Fibroblast of lung (primary cell): ENCODE results near the gene SPATA20. TPM values are rescaled to one million over a fixed set of nuclear protein-coding genes. Genes with fewer than 3 reads are reported as not detected.

ENCODE experiments used
- DNase-seq, 2 donors: peaks; one replicate each; pipeline versions ENCODE4 v3.0.0 to v3.0.0-alpha.2; 2010; ENCODE audit warnings: low read depth in 2 of 2
- H2AFZ ChIP-seq: 2 replicates; pipeline ENCODE4 v1.5.1; 2012; ENCODE audit warnings: low read length, control low read depth, inconsistent platforms
- H3K27ac ChIP-seq: 2 replicates; pipeline ENCODE4 v1.5.1; 2011; ENCODE audit warnings: low read length, control low read depth; ENCODE audit not compliant: insufficient read depth
- H3K27me3 ChIP-seq: 2 replicates; pipeline ENCODE4 v1.5.1; 2011; ENCODE audit warnings: mild to moderate bottlenecking, low read length; ENCODE audit not compliant: control insufficient read depth, insufficient read depth
- H3K36me3 ChIP-seq: 2 replicates; pipeline ENCODE4 v1.5.1; 2011; ENCODE audit warnings: low read length; ENCODE audit not compliant: control insufficient read depth, insufficient read depth
- H3K4me1 ChIP-seq: 2 replicates; pipeline ENCODE4 v1.5.1; 2011; ENCODE audit warnings: low read length; ENCODE audit not compliant: control insufficient read depth, insufficient read depth; ENCODE audit errors: extremely low read depth
- H3K4me2 ChIP-seq: 2 replicates; pipeline ENCODE4 v1.5.1; 2011; ENCODE audit warnings: low read length, control low read depth; ENCODE audit not compliant: insufficient read depth; ENCODE audit errors: extremely low read depth
- H3K4me3 ChIP-seq, 4 experiments: fragments of 200-600 bp in 1 of 4; sonication (generic) in 1 of 4; replicated peaks in 1 of 4; 2 replicates each; pipeline ENCODE4 v1.5.1; 2011 to 2016; ENCODE audit warnings: low read length in 4 of 4, low read depth in 3 of 4, mild to moderate bottlenecking in 3 of 4, control low read depth in 2 of 4, inconsistent platforms in 1 of 4, mixed read lengths in 1 of 4; ENCODE audit not compliant: insufficient read depth in 1 of 4; ENCODE audit errors: control extremely low read depth in 1 of 4
- H3K79me2 ChIP-seq: 2 replicates; pipeline ENCODE4 v1.5.1; 2012; ENCODE audit warnings: mild to moderate bottlenecking, low read length, inconsistent platforms; ENCODE audit not compliant: control insufficient read depth, insufficient read depth
- H3K9ac ChIP-seq: 2 replicates; pipeline ENCODE4 v1.5.1; 2011; ENCODE audit warnings: mild to moderate bottlenecking, low read length, control low read depth; ENCODE audit not compliant: insufficient read depth
- H3K9me3 ChIP-seq: 2 replicates; pipeline ENCODE4 v1.5.1; 2012; ENCODE audit warnings: low read depth, low read length; ENCODE audit not compliant: control insufficient read depth, insufficient read depth
- H4K20me1 ChIP-seq: 2 replicates; pipeline ENCODE4 v1.5.1; 2011; ENCODE audit warnings: low read length; ENCODE audit not compliant: control insufficient read depth, insufficient read depth; ENCODE audit errors: extremely low read depth
- CTCF ChIP-seq, 2 donors: IDR thresholded peaks in 1 of 2; conservative IDR thresholded peaks in 1 of 2; 1 replicate in 1 of 2; 2 replicates in 1 of 2; pipeline ENCODE4 v1.5.1; 2011 to 2012; ENCODE audit warnings: low read length in 2 of 2, control low read depth in 1 of 2, inconsistent platforms in 1 of 2, low read depth in 1 of 2, mild to moderate bottlenecking in 1 of 2
- EZH2 ChIP-seq: IDR thresholded peaks from 2 replicates; pipeline ENCODE4 v1.5.1; 2012; ENCODE audit warnings: low read length, control low read depth, mild to moderate bottlenecking; ENCODE audit errors: missing control alignments
- polyA plus RNA-seq, 2 donors: library from polyadenylated mRNA; depleted of rRNA in 1 of 2; stranded (reverse) in 1 of 2; unstranded in 1 of 2; fragments of >200 nt; gene quantifications; 2 replicates each; pipeline ENCODE4 v1.2.1, GENCODE V29; 2011 to 2012; ENCODE audit warnings: missing spikeins in 1 of 2
- total RNA-seq: library from RNA; depleted of rRNA; stranded (reverse); fragments of >200 nt; gene quantifications from 2 replicates; pipeline ENCODE4 v1.2.1, GENCODE V29; 2014

SPATA20 gene
- total and polyA plus RNA-seq, 2 donors (not counting 1 experiment from before 2014, with no cell fraction given), result 21.6 to 119 TPM

DNA sequence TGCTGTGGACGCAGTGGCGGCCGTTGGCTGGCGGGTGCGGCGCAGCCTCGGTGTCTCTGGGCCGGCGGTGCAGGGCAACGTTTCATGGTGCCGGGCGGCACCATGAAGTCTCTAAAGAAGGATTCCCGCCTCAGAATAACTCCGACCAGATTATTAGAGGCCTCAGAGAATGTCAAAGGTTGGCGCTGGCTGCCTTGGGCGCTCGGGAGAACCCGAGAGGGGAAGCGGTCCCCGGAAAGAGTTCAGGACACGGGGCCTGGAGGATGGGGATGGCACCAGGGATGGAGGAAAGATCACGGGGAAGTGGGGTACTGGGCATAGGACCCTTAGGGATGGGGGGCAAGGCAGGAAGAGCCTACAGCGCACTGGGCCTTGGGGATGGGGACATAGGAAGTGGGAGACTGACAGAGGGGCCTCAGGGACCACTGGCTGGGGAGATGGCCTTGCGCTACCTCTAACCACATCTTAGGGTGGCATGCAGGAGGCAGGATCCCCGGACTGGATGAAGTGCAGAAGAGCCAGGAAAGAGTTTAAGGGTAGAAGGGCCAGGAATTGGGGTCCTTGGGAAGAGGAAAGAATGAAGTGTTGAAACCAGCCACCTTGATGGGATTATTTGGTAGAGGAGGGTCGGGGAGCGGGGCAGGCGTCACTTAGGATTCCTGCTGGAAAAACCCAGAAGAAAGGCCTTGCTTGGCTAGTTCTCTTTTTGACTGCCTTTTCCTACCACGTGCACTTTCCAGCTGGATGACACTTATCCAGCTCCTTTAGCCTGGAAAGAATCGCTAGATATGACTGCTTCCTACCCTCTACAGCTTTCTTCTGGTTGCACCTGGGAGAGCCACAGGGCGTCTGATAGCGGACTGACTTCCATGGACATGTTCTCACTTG is 38.2 kb upstream of the SPATA20 start:
- no peaks in the 10 kb centered on the region for H3K9me3 ChIP-seq
- H3K4me2 ChIP-seq, result peak overlapping the region; percentile 86
- H3K9ac ChIP-seq, result peak overlapping the region; percentile 70
- H2AFZ ChIP-seq, result peak overlapping the region; percentile 86
- no peak for DNase-seq
- peak overlapping the region; percentile 65 for H3K27ac ChIP-seq
- H3K27me3 ChIP-seq, result no peaks in the 10 kb centered on the region
- peak overlapping the region; percentile 28 to 60 (median 56) for H3K4me3 ChIP-seq
- no peaks in the 10 kb centered on the region for H3K4me1 ChIP-seq
- no peaks in the 10 kb centered on the region for H3K79me2 ChIP-seq
- TF ChIP-seq EZH2, result no peak
- no peak for TF ChIP-seq CTCF (conservative IDR thresholded peaks at IDR 0.05 in 1 of 2, IDR thresholded peaks at IDR 0.05 in 1 of 2; ENCODE audit: low read depth in 1 of 2, low read length in 2 of 2)
- H3K36me3 ChIP-seq, result no peaks in the 10 kb centered on the region
- H4K20me1 ChIP-seq, result no peaks in the 10 kb centered on the region

- no peaks in the 10 kb centered on the region for H3K36me3 ChIP-seq
Observed at GRCh38 chr17:50511058-50511457, 35.9 kb upstream of the SPATA20 start.

More at GRCh38 chr17:50511058-50511457, 35.9 kb upstream of the SPATA20 start:
- peak in 1 of 2 donors; percentile 38 for DNase-seq
- no peak overlapping the region for H3K4me2 ChIP-seq
- no peak overlapping the region for H3K4me3 ChIP-seq
- no peaks in the 10 kb centered on the region for H3K4me1 ChIP-seq
- no peak for TF ChIP-seq EZH2
- TF ChIP-seq CTCF (conservative IDR thresholded peaks at IDR 0.05 in 1 of 2, IDR thresholded peaks at IDR 0.05 in 1 of 2; ENCODE audit: low read depth in 1 of 2, low read length in 2 of 2), result no peak
- no peak overlapping the region for H3K9ac ChIP-seq
- H3K9me3 ChIP-seq, result no peaks in the 10 kb centered on the region
- H2AFZ ChIP-seq, result no peak overlapping the region
- H3K27ac ChIP-seq, result no peak overlapping the region
- no peaks in the 10 kb centered on the region for H3K27me3 ChIP-seq
- H4K20me1 ChIP-seq, result no peaks in the 10 kb centered on the region
- H3K79me2 ChIP-seq, result no peaks in the 10 kb centered on the region
